Activated CD4-positive, alpha-beta T cell treated with anti-CD3 and anti-CD28 coated beads, Interleukin-2, amount 50 U/mL, for 4 hours (primary cell): ENCODE measurements around the gene EPN2.
A peak's percentile ranks its signal among the peaks of the same experiment; 100 is the strongest.
"Not testable (repeated sequence)": the region's sequence is repeated elsewhere in the genome, so short reads cannot be mapped to it uniquely, and the experiment has no call there.

ENCODE experiments used
- DNase-seq, 2 experiments: peaks; one replicate each; pipeline ENCODE4 v3.0.0-alpha.2; 2020

EPN2 gene

GRCh38 chr17:19348081-19348650 is 111.0 kb downstream of the EPN2 start:
- no peak for DNase-seq

- no peak for DNase-seq
These were observed 111.6 kb downstream of the EPN2 start for GRCh38 chr17:19348806-19349205.

GRCh38 chr17:19353401-19353800 is 116.2 kb downstream of the EPN2 start:
- DNase-seq = not testable (repeated sequence)

- no peak for DNase-seq
These were observed 117.6 kb downstream of the EPN2 start for GRCh38 chr17:19354748-19355147.

GRCh38 chr17:19357351-19357750 is 120.2 kb downstream of the EPN2 start:
- no peak for DNase-seq

GRCh38 chr17:19357761-19358160 is 120.6 kb downstream of the EPN2 start:
- no peak for DNase-seq

GRCh38 chr17:19359151-19359550 is 122.0 kb downstream of the EPN2 start:
- no peak for DNase-seq

- no peak for DNase-seq
These were observed 122.7 kb downstream of the EPN2 start for GRCh38 chr17:19359856-19360255.

- DNase-seq = no peak
These were observed 123.6 kb downstream of the EPN2 start for GRCh38 chr17:19360772-19361171.

- no peak for DNase-seq
These were observed 124.2 kb downstream of the EPN2 start for GRCh38 chr17:19361326-19361725.

GRCh38 chr17:19361944-19362276 is 124.7 kb downstream of the EPN2 start:
- no peak for DNase-seq

GRCh38 chr17:19362277-19363113 is 125.3 kb downstream of the EPN2 start, which contains the start of gene B9D1:
B9D1 (minus strand) TSS chr17:19362723; CDS start chr17:19362569, 154 bp downstream.
- DNase-seq = peak; percentile 90 to 91

- no peak for DNase-seq
These were observed 125.9 kb downstream of the EPN2 start for GRCh38 chr17:19363114-19363438.

GRCh38 chr17:19363460-19364035 is 126.4 kb downstream of the EPN2 start:
- DNase-seq = no peak

- no peak for DNase-seq
These were observed 127.7 kb downstream of the EPN2 start for GRCh38 chr17:19364699-19365498.

- DNase-seq = no peak
These were observed 128.3 kb downstream of the EPN2 start for GRCh38 chr17:19365499-19365817.

- DNase-seq = no peak
These were observed 128.9 kb downstream of the EPN2 start for GRCh38 chr17:19365833-19366636.

GRCh38 chr17:19366637-19366972 is 129.4 kb downstream of the EPN2 start:
- no peak for DNase-seq

GRCh38 chr17:19368229-19368628 is 131.1 kb downstream of the EPN2 start:
- DNase-seq = no peak

GRCh38 chr17:19369107-19369778 is 132.1 kb downstream of the EPN2 start:
- DNase-seq = no peak

- DNase-seq = no peak
These were observed 132.8 kb downstream of the EPN2 start for GRCh38 chr17:19369846-19370492.

- DNase-seq = no peak
These were observed 133.4 kb downstream of the EPN2 start for GRCh38 chr17:19370493-19370960.
